ENCODE results near the gene TOPAZ1.
"Not testable (repeated sequence)": the region's sequence is repeated elsewhere in the genome, so short reads cannot be mapped to it uniquely, and the experiment has no call there.

TOPAZ1 gene

GRCh38 chr3:44330444-44330843 lies 88.8 kb downstream of the TOPAZ1 start:
- no peak for DNase-seq

GRCh38 chr3:44334326-44334725 lies 92.6 kb downstream of the TOPAZ1 start:
- DNase-seq, result no peak

GRCh38 chr3:44337248-44337785 lies 95.6 kb downstream of the TOPAZ1 start:
- DNase-seq, result peak in 1 of 51 donors; percentile 51

GRCh38 chr3:44338010-44338827 lies 96.5 kb downstream of the TOPAZ1 start, which contains the start of gene TCAIM:
Gene TCAIM (plus strand): TSS chr3:44338766. CDS start chr3:44354783, 16,017 bp downstream.
- peak; percentile 75 to 99 (median 93) for DNase-seq

- DNase-seq, result no peak
Observed at GRCh38 chr3:44338828-44339127, 97.1 kb downstream of the TOPAZ1 start.

- DNase-seq, result no peak
Observed at GRCh38 chr3:44339181-44340057, 97.7 kb downstream of the TOPAZ1 start.

- DNase-seq, result no peak
Observed at GRCh38 chr3:44340058-44340395, 98.3 kb downstream of the TOPAZ1 start.

- DNase-seq, result no peak
Observed at GRCh38 chr3:44342176-44342790, 100.6 kb downstream of the TOPAZ1 start.

- no peak for DNase-seq
Observed at GRCh38 chr3:44343421-44343820, 101.7 kb downstream of the TOPAZ1 start.

GRCh38 chr3:44346590-44346989 lies 104.9 kb downstream of the TOPAZ1 start:
- DNase-seq, result not testable (repeated sequence)

- DNase-seq, result no peak
Observed at GRCh38 chr3:44348993-44349392, 107.3 kb downstream of the TOPAZ1 start.

- no peak for DNase-seq
Observed at GRCh38 chr3:44353355-44353924, 111.8 kb downstream of the TOPAZ1 start.

- DNase-seq, result peak in 1 of 51 donors; percentile 24
Observed at GRCh38 chr3:44355362-44356033, 113.8 kb downstream of the TOPAZ1 start.

- no peak for DNase-seq
Observed at GRCh38 chr3:44359146-44359751, 117.6 kb downstream of the TOPAZ1 start.

- DNase-seq, result no peak
Observed at GRCh38 chr3:44363591-44363990, 121.9 kb downstream of the TOPAZ1 start.

- DNase-seq, result no peak
Observed at GRCh38 chr3:44365952-44366351, 124.3 kb downstream of the TOPAZ1 start.

GRCh38 chr3:44375450-44375849 lies 133.8 kb downstream of the TOPAZ1 start:
- no peak for DNase-seq
